ENCODE measurements around the gene ADAM8. TPM values are rescaled to one million over a fixed set of nuclear protein-coding genes. Genes with fewer than 3 reads are reported as not detected.

ADAM8 gene
- total RNA-seq = 100 to 1,000 TPM; 106 to 115 TPM

DNA sequence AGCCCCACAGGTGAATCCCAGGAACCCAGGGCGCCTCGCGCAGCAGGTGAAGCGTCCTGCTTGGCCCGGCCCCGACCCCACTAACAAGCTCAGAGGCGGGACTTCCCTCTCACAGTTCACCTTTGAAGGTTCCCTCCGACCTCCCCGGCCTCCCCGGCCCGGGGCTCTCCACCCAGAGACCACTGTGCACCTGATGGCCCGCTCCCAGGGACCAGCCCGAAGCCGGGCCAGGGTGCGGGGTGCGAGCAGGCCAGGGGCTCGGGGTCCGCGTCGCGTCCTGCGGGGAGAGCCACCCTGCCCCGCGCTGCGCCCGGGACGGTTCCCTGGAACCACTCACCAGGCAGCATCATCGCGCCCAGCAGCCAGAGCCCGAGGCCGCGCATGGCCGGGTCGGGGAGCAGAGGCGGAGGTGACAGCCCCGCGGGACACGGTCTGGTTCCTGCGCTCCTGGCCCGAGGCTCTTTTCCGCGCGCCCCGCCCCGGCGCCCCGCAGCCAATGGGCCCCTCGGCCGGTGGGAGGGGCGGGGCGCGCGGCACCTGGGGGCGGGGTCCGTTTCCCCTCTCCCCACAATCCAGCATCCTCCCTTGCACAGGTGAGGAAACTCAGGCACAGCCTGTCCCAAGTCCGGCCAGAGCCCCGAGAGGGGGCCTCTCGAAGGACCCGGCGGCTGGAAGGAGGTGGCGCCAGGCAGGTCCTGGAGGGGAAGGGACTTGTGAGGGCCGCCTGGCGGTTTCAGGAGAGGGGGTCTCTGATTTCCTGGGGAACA, at the start of gene ADAM8:
Gene ADAM8, minus strand, starts transcription at position 434 of the 767 bp plus-strand sequence. Its CDS starts 51 bp downstream, at position 383.
- DNase-seq (peak; percentile 75), ATAC-seq (peak; percentile 46)
- H3K4me1 Mint-ChIP-seq (ENCODE audit: low read depth) = peaks cover 26% of the 10 kb centered on the region
- TF ChIP-seq, protein P1, sequence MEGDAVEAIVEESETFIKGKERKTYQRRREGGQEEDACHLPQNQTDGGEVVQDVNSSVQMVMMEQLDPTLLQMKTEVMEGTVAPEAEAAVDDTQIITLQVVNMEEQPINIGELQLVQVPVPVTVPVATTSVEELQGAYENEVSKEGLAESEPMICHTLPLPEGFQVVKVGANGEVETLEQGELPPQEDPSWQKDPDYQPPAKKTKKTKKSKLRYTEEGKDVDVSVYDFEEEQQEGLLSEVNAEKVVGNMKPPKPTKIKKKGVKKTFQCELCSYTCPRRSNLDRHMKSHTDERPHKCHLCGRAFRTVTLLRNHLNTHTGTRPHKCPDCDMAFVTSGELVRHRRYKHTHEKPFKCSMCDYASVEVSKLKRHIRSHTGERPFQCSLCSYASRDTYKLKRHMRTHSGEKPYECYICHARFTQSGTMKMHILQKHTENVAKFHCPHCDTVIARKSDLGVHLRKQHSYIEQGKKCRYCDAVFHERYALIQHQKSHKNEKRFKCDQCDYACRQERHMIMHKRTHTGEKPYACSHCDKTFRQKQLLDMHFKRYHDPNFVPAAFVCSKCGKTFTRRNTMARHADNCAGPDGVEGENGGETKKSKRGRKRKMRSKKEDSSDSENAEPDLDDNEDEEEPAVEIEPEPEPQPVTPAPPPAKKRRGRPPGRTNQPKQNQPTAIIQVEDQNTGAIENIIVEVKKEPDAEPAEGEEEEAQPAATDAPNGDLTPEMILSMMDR (IDR thresholded peaks at IDR 0.05) = no peak
- H3K4me3 Mint-ChIP-seq = peak within 1 kb of the TSS; percentile 92
- no peaks in the 10 kb centered on the region for H3K9me3 Mint-ChIP-seq
- H3K27ac Mint-ChIP-seq = peak within 1 kb of the TSS; percentile 89
- no peaks in the 10 kb centered on the region for H3K27me3 Mint-ChIP-seq
- ChIA-PET CTCF (interaction anchor here (1.2 to 3.0 kb wide), 6 partner anchors 13 to 133 kb away, joined by 4 to 28 read pairs (median 9); no protein-coding TSS in a partner anchor), POLR2A (interaction anchor here (1.1 to 6.1 kb wide), 5 partner anchors 9 to 18 kb away, joined by 3 to 46 read pairs (median 8); no protein-coding TSS in a partner anchor)
- peaks cover 7% of the 10 kb centered on the region for H3K36me3 Mint-ChIP-seq (ENCODE audit: low read depth)
- intact Hi-C loops (cut with micrococcal nuclease) = no loop called here

DNA sequence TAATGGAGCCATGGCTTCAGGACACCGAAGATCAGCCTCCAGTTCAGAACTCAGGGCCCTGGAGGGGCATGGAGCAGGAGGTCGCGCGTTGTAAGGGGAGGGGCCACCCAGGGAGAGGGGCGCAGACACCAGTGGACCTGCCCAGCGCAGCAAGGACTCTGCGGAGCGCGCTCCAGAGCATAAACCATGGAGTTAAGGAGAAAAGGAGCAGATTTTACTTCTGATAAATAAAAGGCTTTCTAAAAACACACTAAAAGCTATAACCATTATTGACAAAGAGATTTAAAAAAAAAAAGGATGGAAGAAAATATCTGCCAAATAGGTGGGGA, 49.5 kb upstream of the ADAM8 start:
- DNase-seq (no peak), ATAC-seq (no peak)
- H3K27me3 Mint-ChIP-seq = peaks cover 30% of the 10 kb centered on the region
- no peaks in the 10 kb centered on the region for H3K9me3 Mint-ChIP-seq
- peaks cover 13% of the 10 kb centered on the region for H3K4me1 Mint-ChIP-seq (ENCODE audit: low read depth)
- intact Hi-C loops (cut with micrococcal nuclease) = loop anchor here (5.0 kb wide), 1 partner anchor 66 kb away; the partner anchor contains the start of gene MTG1
- peak overlapping the region; percentile 5 for H3K4me3 Mint-ChIP-seq
- no peaks in the 10 kb centered on the region for H3K36me3 Mint-ChIP-seq (ENCODE audit: low read depth)
- CTCF ChIA-PET = no interaction called here
- no peak overlapping the region for H3K27ac Mint-ChIP-seq
- TF ChIP-seq, protein P1 (IDR thresholded peaks at IDR 0.05) = no peak
- POLR2A ChIA-PET = no interaction called here

DNA sequence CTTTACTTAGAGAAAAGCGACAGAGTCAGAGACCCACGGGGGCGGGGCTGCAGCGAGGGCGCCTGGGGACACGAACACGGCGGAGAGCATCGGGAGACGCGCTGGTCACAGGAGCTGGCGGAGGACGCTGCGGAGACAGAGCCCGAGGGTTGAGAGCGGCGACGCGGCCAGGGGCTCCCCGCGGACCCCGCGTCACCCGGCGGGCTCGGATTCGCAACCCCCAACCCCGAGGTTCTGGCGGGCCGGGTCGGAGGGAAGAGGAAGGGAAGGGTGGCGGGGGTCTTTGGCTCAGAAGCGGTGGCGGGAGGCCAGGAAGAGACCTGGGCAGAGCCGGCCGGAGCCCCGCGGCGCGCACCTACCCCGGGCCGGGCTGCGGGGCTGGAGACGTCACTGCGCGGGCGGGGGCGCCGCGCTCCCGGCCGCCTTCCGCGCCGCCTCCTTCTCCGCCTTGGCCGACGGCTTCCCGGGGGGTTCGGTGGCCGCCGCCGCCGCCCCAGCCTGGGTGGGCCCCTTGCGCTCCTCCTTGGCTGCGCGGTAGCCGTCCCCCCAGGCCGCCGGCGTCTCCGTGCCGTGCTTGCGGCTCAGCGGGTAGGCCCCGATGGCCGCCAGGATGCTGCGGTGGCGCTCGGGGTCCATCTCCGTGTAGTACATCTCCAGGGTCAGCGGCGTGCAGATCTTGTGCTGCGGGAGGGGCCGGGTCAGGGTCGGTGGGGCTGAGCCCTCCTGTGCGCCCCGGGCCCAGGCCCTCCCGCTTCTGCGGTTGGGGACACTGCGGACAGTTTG, 49.0 kb upstream of the ADAM8 start:
- intact Hi-C loops (cut with micrococcal nuclease) = loop anchor here (5.0 kb wide), 1 partner anchor 67 kb away; the partner anchor contains the start of gene MTG1
- no peak for DNase-seq
- peaks cover 13% of the 10 kb centered on the region for H3K4me1 Mint-ChIP-seq (ENCODE audit: low read depth)
- ChIA-PET POLR2A (interaction anchor here (0.7 to 1.6 kb wide), 2 partner anchors 15 to 124 kb away, joined by 3 to 5 read pairs; no protein-coding TSS in a partner anchor), CTCF (interaction anchor here (1.8 kb wide), 1 partner anchor 17 kb away, joined by 6 read pairs; no protein-coding TSS in a partner anchor)
- ATAC-seq = no peak
- H3K27me3 Mint-ChIP-seq = peaks cover 30% of the 10 kb centered on the region
- H3K27ac Mint-ChIP-seq = no peak overlapping the region
- H3K9me3 Mint-ChIP-seq = no peaks in the 10 kb centered on the region
- no peaks in the 10 kb centered on the region for H3K36me3 Mint-ChIP-seq (ENCODE audit: low read depth)
- peak overlapping the region; percentile 43 for H3K4me3 Mint-ChIP-seq
- TF ChIP-seq, protein P1 (IDR thresholded peaks at IDR 0.05) = no peak

DNA sequence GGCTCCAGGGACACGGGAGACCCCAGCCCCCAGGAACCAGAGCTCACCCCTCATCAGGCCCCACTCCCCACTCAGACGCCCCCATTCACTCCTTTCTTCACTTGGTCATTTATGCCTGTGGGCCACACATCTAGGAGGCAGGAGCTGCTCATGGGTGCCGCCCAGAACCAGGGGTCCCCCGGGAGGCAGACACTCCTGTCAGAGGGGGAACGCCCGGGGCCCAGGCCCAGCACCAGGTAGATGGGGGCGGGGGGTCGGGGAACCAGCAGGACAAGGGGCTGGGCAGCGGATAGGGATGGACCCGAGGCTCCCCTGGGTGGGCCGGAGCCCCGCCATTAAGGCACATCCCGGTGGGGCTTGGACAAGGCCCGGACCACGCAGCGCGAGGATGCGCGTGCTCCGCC, 48.2 kb upstream of the ADAM8 start:
- DNase-seq (no peak), ATAC-seq (no peak)
- no peaks in the 10 kb centered on the region for H3K36me3 Mint-ChIP-seq (ENCODE audit: low read depth)
- H3K27me3 Mint-ChIP-seq = peaks cover 35% of the 10 kb centered on the region
- TF ChIP-seq, protein P1 (IDR thresholded peaks at IDR 0.05) = no peak
- H3K4me1 Mint-ChIP-seq (ENCODE audit: low read depth) = peaks cover 12% of the 10 kb centered on the region
- H3K27ac Mint-ChIP-seq = no peak overlapping the region
- CTCF ChIA-PET = interaction anchor here (0.8 to 1.8 kb wide), 3 partner anchors 11 to 284 kb away, joined by 4 to 8 read pairs (median 6); no protein-coding TSS in a partner anchor
- intact Hi-C loops (cut with micrococcal nuclease) = loop anchor here (5.0 kb wide), 1 partner anchor 67 kb away; the partner anchor contains the start of gene MTG1
- POLR2A ChIA-PET = interaction anchor here (0.7 to 1.6 kb wide), 3 partner anchors 11 to 123 kb away, joined by 3 to 5 read pairs (median 4); no protein-coding TSS in a partner anchor
- H3K9me3 Mint-ChIP-seq = no peaks in the 10 kb centered on the region
- H3K4me3 Mint-ChIP-seq = peak overlapping the region; percentile 43

All from activated CD8-positive, alpha-beta T cell treated with anti-CD3 and anti-CD28 coated beads for 36 hours (primary cell).